GM18868 (cell line): ENCODE results near the gene CDHR5.

Experiments
- ATAC-seq: cut with Tn5 transposase; IDR thresholded peaks from one replicate; pipeline ENCODE4 v1.9.1; 2021; ENCODE audit warnings: mild to moderate bottlenecking, moderate library complexity; ENCODE audit not compliant: unreplicated experiment

Gene CDHR5

GRCh38 chr11:646214-646613, 21.5 kb upstream of the CDHR5 start:
- ATAC-seq, result no peak

GRCh38 chr11:645536-645935, 20.8 kb upstream of the CDHR5 start:
- ATAC-seq, result no peak

GRCh38 chr11:643849-644738, 19.3 kb upstream of the CDHR5 start:
- no peak for ATAC-seq

GRCh38 chr11:643366-643765, 18.6 kb upstream of the CDHR5 start:
- no peak for ATAC-seq

GRCh38 chr11:641806-642370, 17.1 kb upstream of the CDHR5 start:
- no peak for ATAC-seq

GRCh38 chr11:640021-640706, 15.4 kb upstream of the CDHR5 start:
- ATAC-seq, result no peak

GRCh38 chr11:639332-639955, 14.7 kb upstream of the CDHR5 start:
- ATAC-seq, result no peak

GRCh38 chr11:638631-639331, 14.0 kb upstream of the CDHR5 start:
- no peak for ATAC-seq

- no peak for ATAC-seq
These were observed 13.1 kb upstream of the CDHR5 start for GRCh38 chr11:637593-638521.

- no peak for ATAC-seq
These were observed 12.5 kb upstream of the CDHR5 start for GRCh38 chr11:637333-637592.

GRCh38 chr11:636511-637332, 12.0 kb upstream of the CDHR5 start, which contains the start of gene DRD4:
Gene DRD4 (plus strand): TSS chr11:637269. CDS start chr11:637305, 36 bp downstream.
- no peak for ATAC-seq

GRCh38 chr11:635945-636510, 11.3 kb upstream of the CDHR5 start:
- no peak for ATAC-seq

- no peak for ATAC-seq
These were observed 6.1 kb upstream of the CDHR5 start for GRCh38 chr11:630871-631270.

GRCh38 chr11:629237-629583, 4.5 kb upstream of the CDHR5 start:
- no peak for ATAC-seq

GRCh38 chr11:628056-628455, 3.3 kb upstream of the CDHR5 start:
- no peak for ATAC-seq

- no peak for ATAC-seq
These were observed 2.5 kb upstream of the CDHR5 start for GRCh38 chr11:627308-627576.

- no peak for ATAC-seq
These were observed 1.9 kb upstream of the CDHR5 start, which contains the start of gene SCT for GRCh38 chr11:626475-627307. Gene SCT (minus strand): TSS chr11:627181. CDS start chr11:627143, 38 bp downstream.

- no peak for ATAC-seq
These were observed 997 bp upstream of the CDHR5 start for GRCh38 chr11:625636-626268.
